HepG2 (cell line): ENCODE results near the gene NT5C3B. TPM values are rescaled to one million over a fixed set of nuclear protein-coding genes. Genes with fewer than 3 reads are reported as not detected.

Experiments
- ARNT2 ChIP-seq: sonication (generic); formaldehyde crosslinking; IDR thresholded peaks from 2 replicates; pipeline ENCODE4 v1.8.0; 2022; ENCODE audit warnings: mild to moderate bottlenecking, low read depth, missing genetic modification reagents, moderate library complexity
- BCL6 ChIP-seq: IDR thresholded peaks from 2 replicates; pipeline ENCODE4 v1.6.1; 2016; ENCODE audit warnings: missing genetic modification reagents, missing compliant biosample characterization
- FOXJ3 ChIP-seq: sonication (generic); formaldehyde crosslinking; IDR thresholded peaks from 2 replicates; pipeline ENCODE4 v1.4.0; 2020; ENCODE audit warnings: missing genetic modification reagents, mild to moderate bottlenecking, borderline replicate concordance
- HNRNPLL ChIP-seq: fragments of 200-400 bp; formaldehyde crosslinking; IDR thresholded peaks from 2 replicates; pipeline ENCODE4 v1.6.1; 2017; ENCODE audit warnings: mild to moderate bottlenecking, low read depth, low read length; ENCODE audit not compliant: poor library complexity, severe bottlenecking
- KAT7 ChIP-seq: IDR thresholded peaks from 2 replicates; pipeline ENCODE4 v1.6.1; 2018; ENCODE audit warnings: borderline replicate concordance, missing compliant biosample characterization
- KDM2A ChIP-seq: sonication (generic); formaldehyde crosslinking; IDR thresholded peaks from 2 replicates; pipeline ENCODE4 v1.4.0; 2020; ENCODE audit warnings: low read depth, missing genetic modification reagents, borderline replicate concordance
- NCOA5 ChIP-seq: sonication (generic); formaldehyde crosslinking; IDR thresholded peaks from 2 replicates; pipeline ENCODE4 v1.4.0; 2020; ENCODE audit warnings: missing genetic modification reagents
- SAP130 ChIP-seq: IDR thresholded peaks from 2 replicates; pipeline ENCODE4 v1.6.1; 2016; ENCODE audit warnings: low read depth
- THAP11 ChIP-seq: IDR thresholded peaks from 2 replicates; pipeline ENCODE4 v1.6.1; 2016; ENCODE audit warnings: missing biosample characterization, missing genetic modification reagents
- ZNF629 ChIP-seq: sonication (generic); formaldehyde crosslinking; conservative IDR thresholded peaks from 2 replicates; pipeline ENCODE4 v1.5.0; 2020; ENCODE audit warnings: missing genetic modification reagents
- ZNF737 ChIP-seq: sonication (generic); formaldehyde crosslinking; IDR thresholded peaks from 2 replicates; pipeline ENCODE4 v1.5.0; 2020; ENCODE audit warnings: missing genetic modification reagents, mild to moderate bottlenecking, borderline replicate concordance
- ZNF768 ChIP-seq: sonication (generic); formaldehyde crosslinking; IDR thresholded peaks from 2 replicates; pipeline ENCODE4 v1.4.0; 2020; ENCODE audit warnings: missing genetic modification reagents
- polyA plus RNA-seq, 8 experiments: library from polyadenylated mRNA; depleted of rRNA in 3 of 8; stranded (reverse) in 7 of 8; unstranded in 1 of 8; fragments of >200 nt; fragmentation: Illumina TruSeq in 4 of 8; extraction: Trizol in 4 of 8; gene quantifications; 2 replicates each; pipeline versions ENCODE4 v1.2.1 to v1.2.3, GENCODE V29; 2011 to 2016; ENCODE audit warnings: low read depth in 4 of 8, missing spikeins in 1 of 8, mixed read lengths in 1 of 8; ENCODE audit not compliant: insufficient read depth in 1 of 8
- total RNA-seq, 5 experiments: library from RNA; depleted of rRNA; stranded (reverse); fragments of >200 nt; fragmentation: Illumina TruSeq; extraction: Trizol; gene quantifications; 2 replicates each; pipeline ENCODE4 v1.2.3, GENCODE V29; 2016; ENCODE audit warnings: low read depth in 1 of 5
- TF ChIP-seq, protein P1 (sequence below), 2 experiments: sonication (generic) in 1 of 2; formaldehyde crosslinking in 1 of 2; IDR thresholded peaks; 2 replicates each; pipeline versions ENCODE4 v1.4.0 to v1.6.1; 2016 to 2020; ENCODE audit warnings: borderline replicate concordance in 1 of 2, low read depth in 1 of 2, mild to moderate bottlenecking in 1 of 2, missing genetic modification reagents in 1 of 2
- TF ChIP-seq, protein P2 (sequence below): sonication (generic); formaldehyde crosslinking; IDR thresholded peaks from 2 replicates; pipeline ENCODE4 v1.5.0; 2020; ENCODE audit warnings: missing genetic modification reagents
- TF ChIP-seq, protein P3 (sequence below): sonication (generic); formaldehyde crosslinking; IDR thresholded peaks from 2 replicates; pipeline ENCODE4 v1.5.1; 2020; ENCODE audit warnings: missing genetic modification reagents, mild to moderate bottlenecking, borderline replicate concordance
- TF ChIP-seq, protein P4 (sequence below): sonication (generic); formaldehyde crosslinking; IDR thresholded peaks from 2 replicates; pipeline ENCODE4 v1.5.1; 2020; ENCODE audit warnings: mild to moderate bottlenecking, missing genetic modification reagents

Gene NT5C3B
- total and polyA plus RNA-seq, 2 of the 13 experiments (the other 11 are each of a cell fraction or from before 2014, with no cell fraction given): 104 to 126 TPM

DNA sequence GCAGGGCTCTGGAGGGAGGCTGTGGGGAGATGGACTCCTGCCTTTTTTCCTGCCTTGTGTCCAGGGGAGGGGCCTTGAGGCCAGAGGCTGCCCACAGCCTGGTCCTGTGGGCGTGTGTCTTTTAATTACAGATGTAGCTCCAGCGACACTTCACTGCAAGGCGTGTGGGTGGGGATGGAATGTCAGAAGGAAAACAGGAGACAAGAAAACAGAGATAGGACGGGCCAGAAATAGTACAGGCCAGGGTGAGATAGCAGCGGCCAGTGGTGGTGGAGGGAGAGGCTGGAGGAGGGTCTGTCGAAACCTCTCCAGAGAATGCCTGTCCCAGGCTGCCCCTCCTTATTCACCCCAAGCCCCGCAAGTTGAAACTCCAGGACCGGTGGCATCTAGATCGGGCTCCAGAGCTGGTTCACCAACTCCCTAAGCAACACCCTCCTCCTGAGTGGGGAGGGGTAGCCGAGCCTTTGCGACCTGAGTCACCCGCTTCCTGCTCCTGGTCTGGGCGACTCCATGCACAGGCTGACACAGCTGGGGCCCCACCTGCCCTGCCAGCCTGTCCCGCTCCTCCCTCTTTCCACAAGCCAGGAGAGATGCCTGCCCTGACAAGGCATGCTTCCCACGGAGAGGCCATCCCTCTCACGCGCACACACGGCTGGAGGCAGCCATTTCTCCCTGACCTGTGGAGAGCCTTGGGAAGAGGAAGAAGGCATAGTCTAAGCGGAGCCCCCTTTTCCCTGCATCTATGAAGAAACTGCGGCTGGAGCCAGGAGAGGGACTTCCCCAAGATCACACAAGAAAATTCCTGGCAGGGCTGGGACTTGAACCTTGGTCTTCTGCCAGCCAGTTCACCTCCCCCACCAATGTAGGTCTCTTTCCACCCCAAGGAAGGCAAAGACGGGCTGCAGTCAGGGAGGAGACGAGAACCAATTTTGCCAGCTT, 42.9 kb downstream of the NT5C3B start (continued):
- TF ChIP-seq, protein P1, sequence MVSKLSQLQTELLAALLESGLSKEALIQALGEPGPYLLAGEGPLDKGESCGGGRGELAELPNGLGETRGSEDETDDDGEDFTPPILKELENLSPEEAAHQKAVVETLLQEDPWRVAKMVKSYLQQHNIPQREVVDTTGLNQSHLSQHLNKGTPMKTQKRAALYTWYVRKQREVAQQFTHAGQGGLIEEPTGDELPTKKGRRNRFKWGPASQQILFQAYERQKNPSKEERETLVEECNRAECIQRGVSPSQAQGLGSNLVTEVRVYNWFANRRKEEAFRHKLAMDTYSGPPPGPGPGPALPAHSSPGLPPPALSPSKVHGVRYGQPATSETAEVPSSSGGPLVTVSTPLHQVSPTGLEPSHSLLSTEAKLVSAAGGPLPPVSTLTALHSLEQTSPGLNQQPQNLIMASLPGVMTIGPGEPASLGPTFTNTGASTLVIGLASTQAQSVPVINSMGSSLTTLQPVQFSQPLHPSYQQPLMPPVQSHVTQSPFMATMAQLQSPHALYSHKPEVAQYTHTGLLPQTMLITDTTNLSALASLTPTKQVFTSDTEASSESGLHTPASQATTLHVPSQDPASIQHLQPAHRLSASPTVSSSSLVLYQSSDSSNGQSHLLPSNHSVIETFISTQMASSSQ (IDR thresholded peaks at IDR 0.05; ENCODE audit: low read depth): no peak
- TF ChIP-seq, protein P1 (CRISPR knock-in tag; IDR thresholded peaks at IDR 0.05; ENCODE audit: borderline replicate concordance): no peak
- TF ChIP-seq, protein P2, sequence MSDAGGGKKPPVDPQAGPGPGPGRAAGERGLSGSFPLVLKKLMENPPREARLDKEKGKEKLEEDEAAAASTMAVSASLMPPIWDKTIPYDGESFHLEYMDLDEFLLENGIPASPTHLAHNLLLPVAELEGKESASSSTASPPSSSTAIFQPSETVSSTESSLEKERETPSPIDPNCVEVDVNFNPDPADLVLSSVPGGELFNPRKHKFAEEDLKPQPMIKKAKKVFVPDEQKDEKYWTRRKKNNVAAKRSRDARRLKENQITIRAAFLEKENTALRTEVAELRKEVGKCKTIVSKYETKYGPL (CRISPR knock-in tag): no peak
- TF ChIP-seq SAP130 (peak; percentile 80), ARNT2 (0 out of 2 replicates have a peak, but pooled peaks have one; percentile 18), ZNF768 (CRISPR knock-in tag) (peak; percentile 30; the same call in 1 of the 2 replicates), THAP11 (peak; percentile 36), ZNF629 (CRISPR knock-in tag) (no peak), HNRNPLL (peak; percentile 16), KDM2A (CRISPR knock-in tag) (no peak; the same call in 1 of the 2 replicates), FOXJ3 (CRISPR knock-in tag) (no peak; the same call in 1 of the 2 replicates), BCL6 (CRISPR knock-in tag) (peak; percentile 18; the same call in 1 of the 2 replicates), NCOA5 (no peak), KAT7 (CRISPR knock-in tag) (peak; percentile 62; the same call in 1 of the 2 replicates), ZNF737 (CRISPR knock-in tag) (no peak)
- TF ChIP-seq, protein P3, sequence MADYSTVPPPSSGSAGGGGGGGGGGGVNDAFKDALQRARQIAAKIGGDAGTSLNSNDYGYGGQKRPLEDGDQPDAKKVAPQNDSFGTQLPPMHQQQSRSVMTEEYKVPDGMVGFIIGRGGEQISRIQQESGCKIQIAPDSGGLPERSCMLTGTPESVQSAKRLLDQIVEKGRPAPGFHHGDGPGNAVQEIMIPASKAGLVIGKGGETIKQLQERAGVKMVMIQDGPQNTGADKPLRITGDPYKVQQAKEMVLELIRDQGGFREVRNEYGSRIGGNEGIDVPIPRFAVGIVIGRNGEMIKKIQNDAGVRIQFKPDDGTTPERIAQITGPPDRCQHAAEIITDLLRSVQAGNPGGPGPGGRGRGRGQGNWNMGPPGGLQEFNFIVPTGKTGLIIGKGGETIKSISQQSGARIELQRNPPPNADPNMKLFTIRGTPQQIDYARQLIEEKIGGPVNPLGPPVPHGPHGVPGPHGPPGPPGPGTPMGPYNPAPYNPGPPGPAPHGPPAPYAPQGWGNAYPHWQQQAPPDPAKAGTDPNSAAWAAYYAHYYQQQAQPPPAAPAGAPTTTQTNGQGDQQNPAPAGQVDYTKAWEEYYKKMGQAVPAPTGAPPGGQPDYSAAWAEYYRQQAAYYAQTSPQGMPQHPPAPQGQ (CRISPR knock-in tag): 0 out of 2 replicates have a peak, but pooled peaks have one; percentile 52
- TF ChIP-seq, protein P4, sequence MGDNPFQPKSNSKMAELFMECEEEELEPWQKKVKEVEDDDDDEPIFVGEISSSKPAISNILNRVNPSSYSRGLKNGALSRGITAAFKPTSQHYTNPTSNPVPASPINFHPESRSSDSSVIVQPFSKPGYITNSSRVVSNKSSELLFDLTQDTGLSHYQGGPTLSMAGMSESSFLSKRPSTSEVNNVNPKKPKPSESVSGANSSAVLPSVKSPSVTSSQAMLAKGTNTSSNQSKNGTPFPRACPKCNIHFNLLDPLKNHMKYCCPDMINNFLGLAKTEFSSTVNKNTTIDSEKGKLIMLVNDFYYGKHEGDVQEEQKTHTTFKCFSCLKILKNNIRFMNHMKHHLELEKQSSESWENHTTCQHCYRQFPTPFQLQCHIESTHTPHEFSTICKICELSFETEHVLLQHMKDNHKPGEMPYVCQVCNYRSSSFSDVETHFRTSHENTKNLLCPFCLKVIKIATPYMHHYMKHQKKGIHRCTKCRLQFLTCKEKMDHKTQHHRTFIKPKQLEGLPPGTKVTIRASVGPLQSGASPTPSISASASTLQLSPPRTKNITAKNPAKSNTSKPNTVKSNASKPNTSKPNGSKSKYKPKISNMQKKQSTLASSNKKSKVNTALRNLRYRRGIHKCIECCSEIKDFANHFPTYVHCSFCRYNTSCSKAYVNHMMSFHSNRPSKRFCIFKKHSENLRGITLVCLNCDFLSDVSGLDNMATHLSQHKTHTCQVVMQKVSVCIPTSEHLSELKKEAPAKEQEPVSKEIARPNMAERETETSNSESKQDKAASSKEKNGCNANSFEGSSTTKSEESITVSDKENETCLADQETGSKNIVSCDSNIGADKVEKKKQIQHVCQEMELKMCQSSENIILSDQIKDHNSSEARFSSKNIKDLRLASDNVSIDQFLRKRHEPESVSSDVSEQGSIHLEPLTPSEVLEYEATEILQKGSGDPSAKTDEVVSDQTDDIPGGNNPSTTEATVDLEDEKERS (CRISPR knock-in tag): no peak
